GM18511 (cell line): Measurements from ENCODE around the gene NFATC3.

Experiments
- ATAC-seq: cut with Tn5 transposase; IDR thresholded peaks from one replicate; pipeline ENCODE4 v1.9.1; 2021; ENCODE audit warnings: mild to moderate bottlenecking, moderate library complexity; ENCODE audit not compliant: unreplicated experiment

NFATC3 gene

DNA sequence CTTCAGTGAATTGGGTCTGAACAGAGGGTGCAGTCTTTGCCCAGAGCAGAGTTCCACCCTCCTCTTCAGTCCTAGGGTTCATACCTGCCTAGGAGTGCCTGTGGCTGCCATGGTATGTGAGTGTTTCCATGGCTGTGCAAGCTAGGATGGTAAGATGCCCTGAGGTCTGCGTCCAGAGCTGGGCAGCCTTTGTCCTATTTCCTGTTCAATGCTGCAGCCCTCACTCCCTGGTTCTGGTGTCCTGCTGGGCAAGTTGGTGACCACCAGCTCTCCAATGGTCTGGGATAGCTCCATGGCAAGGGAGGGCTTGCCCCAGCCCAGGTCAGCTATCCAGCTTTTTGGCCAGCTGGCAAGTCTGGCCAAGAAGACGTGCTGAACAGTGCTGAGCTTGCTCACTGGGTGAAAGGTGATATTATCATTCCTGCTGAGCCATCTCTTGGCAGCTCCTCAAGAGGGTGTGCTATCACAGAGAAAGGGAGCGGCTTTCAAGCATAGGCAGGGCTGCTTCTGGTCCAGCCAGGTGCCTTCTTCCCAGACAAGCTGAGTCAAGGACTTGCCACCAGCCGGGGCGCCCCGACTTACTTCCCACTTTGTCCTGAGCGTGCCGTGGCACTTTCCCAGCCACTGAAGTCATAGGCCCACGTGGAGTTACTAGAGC, 13.0 kb upstream of the NFATC3 start:
- ATAC-seq = no peak

DNA sequence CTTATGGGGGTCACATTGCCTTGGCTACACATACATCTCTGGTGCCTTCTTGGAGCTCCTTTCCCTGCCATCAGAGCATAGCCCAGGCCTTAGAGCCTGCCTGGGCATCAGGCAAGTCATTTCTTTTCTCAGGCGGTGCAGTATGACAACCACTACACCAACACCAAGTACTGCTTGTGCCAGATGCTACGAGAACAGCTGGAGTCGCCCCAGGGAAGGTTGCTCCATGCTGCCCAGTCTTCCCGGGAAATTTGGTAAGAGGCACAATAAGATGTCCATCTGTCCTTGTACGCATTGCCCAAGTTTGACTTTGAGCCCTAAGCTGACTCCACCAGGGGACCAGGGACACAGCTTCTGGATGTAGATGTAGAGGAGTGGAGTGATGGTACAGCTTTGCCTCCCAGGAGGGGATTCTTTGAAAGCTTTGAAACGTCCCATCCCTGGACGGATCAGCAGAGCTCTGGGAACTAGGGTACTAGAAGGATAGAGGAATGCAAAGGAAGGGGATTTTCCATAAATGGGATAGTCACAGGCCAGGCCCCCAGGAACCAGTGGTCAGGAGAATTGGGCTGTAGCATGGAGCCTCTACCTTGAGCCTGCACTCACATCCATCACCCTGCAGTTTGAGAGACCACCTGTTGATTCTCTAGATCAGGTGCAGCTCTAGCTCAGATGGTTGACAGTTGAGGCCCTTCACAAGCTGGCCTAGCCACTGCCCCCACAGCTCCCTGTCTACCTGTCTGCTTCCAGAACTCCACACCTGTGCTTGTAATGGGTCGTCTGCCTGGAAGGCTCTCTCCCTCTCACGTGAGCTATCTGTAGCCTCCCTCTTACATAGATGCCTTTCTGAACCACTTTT, 11.0 kb upstream of the NFATC3 start:
- ATAC-seq = peak; percentile 7

DNA sequence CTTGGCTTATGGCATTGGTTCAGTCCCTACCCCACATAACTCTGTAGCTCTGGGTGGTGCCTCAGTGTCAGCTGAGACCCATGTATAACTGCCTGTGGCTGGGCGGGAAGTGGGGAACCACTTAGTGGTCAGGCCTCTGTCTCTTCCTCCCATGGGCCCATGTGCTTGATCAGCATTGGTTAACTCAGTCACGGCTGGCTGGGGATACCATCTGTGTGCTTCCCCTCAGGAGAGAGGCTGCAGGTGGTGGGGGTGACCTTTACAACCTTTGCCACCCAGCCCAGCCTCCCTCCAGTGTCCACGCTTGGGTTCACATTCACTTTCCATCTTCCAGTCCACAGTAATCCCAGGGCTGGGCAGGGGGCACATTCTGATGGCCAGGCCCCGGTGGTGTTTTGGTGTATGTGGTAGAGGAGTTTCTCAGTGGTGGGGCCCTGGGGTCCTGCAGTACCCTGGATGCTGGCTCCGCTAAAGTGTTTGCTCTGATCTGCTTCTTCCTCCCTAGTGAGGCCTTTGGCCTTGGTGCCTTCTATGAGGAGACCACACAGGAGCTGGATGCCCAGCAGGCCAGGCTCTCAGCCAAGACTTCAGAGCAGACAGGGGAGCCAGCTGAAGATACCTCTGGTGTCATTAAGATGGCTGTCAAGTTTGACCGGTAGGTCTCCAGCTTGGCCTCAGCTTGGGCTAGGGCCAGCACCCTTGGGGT, 10.2 kb upstream of the NFATC3 start:
- ATAC-seq = peak; percentile 89

DNA sequence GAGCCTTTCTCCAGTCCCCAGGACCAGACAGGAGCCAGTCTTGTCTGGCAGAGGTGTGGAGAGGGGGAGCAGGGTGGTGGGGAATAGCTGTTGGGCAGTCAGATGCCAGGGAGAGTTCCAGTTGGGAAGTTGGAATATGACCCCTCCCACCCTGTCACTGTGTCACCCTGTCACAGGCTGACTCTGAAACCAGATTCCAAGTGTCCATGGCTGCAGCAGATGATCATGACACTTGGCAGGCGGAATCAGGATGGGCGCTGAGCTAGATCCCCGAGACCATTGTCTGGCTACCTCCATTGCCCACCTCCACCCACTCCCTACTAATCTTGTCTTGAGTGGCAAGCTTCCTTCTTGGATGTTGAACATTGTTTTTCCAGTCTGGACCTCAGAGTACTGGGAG, 9.2 kb upstream of the NFATC3 start:
- no peak for ATAC-seq

DNA sequence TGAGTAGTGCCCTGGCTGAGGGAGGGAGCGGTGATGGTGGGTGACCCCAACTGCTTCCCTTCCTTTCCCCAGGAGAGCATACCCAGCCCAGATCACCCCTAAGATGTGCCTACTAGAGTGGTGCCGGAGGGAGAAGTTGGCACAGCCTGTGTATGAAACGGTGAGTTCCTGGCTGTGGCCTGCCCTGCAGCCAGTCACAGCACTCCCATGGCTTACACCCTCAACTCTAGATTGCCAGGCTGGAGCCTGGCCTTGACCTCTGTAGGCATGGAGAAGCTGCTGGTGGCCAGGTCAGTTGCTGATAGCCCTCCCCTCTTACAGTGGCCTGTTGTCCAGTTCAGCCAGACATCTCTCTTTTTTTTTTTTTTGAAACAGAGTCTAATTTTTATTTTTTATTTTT, 8.6 kb upstream of the NFATC3 start:
- no peak for ATAC-seq

DNA sequence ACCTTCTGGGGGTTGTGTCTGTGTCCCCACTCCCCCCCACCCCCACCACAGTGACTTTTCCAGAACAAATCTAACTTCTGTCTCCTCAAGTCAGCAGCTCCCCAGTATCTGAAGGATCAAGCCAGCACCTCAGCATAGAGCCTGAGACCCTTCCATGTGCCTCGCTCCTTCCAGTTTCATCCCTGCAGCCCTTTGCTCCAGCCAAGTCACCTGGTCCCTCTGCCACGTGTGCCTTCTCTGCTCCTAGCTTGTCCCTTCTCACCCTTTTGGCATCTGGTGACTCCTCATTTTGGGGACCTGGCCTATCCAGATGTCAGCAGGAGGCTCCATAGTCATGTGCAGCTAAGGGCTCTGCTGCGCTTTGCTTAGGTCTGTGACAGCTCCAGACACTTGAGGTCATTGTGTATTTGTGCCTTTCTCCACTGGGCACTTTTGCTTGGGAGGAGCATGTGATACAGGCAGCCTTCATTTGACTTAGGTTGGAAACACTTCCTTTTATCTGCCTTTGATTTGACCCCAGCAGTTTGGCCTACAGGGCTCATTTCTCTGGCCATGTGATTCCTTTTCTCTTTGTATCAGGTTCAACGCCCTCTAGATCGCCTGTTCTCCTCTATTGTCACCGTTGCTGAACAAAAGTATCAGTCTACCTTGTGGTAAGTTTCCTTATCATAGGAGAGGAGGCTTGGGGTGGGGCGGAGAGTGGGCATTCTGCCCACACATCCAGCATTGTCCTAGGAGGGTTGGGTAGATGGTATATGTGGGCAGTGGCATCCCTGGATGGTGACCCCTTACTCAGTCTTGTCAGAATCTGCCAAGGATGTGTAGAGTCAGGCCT, 7.1 kb upstream of the NFATC3 start:
- ATAC-seq = no peak

DNA sequence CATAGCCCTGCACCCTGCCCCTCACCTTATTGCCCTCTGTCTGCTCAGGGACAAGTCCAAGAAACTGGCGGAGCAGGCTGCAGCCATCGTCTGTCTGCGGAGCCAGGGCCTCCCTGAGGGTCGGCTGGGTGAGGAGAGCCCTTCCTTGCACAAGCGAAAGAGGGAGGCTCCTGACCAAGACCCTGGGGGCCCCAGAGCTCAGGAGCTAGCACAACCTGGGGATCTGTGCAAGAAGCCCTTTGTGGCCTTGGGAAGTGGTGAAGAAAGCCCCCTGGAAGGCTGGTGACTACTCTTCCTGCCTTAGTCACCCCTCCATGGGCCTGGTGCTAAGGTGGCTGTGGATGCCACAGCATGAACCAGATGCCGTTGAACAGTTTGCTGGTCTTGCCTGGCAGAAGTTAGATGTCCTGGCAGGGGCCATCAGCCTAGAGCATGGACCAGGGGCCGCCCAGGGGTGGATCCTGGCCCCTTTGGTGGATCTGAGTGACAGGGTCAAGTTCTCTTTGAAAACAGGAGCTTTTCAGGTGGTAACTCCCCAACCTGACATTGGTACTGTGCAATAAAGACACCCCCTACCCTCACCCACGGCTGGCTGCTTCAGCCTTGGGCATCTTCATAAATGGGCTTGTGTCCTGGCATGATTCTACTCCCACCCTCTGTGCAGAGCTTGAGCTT, 6.3 kb upstream of the NFATC3 start:
- no peak for ATAC-seq

DNA sequence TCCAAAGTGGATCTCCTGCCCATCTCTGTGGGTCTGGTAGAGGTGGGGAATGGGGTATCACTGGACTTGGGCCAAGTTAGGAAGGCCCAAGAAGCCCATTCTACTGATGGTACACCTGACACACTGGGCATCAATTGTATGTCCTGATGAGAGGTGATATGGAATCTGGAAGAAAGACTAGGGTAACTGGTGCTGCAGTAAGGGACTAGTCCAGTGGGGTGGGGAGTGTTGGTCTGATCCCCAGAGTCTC, 5.9 kb upstream of the NFATC3 start:
- no peak for ATAC-seq

DNA sequence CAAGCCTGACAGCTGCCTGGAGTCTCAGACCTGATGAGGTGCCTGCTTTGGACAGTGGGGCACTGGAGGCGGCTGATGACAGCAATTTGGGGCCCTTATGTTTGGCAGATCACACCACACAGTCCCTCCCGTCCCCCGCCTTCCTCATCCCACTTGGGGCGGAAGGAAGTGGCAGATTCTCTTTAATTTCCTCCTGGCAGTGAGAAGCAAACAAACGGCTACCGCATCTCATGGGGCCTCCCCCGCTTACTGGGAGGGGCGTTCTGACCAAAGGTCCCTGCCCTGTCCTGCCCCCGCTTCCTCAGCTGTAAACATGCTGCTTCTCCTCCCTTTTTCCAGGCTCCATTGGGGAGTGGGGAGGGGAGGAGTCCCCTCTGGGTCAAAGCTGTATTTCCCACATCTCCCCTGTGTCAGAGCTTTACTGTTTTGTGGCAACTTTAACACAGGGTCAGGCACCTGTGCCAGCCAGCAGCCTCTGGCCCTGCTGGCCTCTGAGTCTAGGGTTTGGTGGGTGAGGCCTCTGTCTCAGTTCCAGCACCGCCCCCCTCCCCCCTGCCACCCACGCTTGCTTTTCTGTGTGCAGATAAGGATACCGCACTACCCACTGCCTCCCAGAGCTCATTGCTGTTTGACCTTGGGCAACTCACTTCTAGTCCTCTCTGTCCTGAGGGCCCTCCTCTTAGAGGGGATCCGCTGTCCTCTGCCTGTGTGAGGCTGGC, 5.4 kb upstream of the NFATC3 start:
- no peak for ATAC-seq

DNA sequence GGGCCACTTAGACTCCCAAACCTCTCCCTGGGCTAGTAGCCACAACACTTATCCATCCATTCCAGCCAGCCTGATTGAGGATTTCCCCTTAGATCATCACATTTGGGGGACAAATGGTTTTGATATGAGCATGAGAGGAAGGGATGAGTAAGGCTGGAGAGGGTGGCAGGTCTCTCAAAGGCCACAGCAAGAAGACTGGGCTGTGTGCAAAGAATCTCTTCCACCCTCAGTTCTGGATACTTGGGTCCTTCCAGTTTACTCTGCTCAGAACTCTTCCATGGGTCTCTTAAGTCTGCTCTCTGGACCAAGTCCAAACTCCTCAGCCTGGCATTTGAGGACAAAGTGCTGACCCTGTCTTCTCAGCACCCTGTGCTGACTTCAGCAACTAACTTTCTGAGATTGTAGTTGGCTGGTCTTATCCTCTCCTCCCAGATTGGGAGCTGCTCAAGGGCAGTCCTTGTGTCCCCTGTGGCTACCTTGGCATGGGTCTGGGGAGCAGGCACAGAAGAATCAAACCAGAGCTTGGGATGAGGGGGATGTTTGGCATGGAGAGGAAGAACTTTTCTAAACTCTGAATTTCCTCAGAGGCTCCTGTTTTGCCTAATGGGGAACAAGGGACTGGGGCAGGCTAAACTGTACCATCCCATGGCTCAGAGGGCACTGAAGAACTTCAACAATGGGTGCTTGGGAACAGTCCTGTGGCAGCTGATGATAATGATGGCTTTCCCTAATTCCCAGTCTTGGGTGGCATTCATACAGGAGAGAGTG, 3.1 kb upstream of the NFATC3 start:
- no peak for ATAC-seq

DNA sequence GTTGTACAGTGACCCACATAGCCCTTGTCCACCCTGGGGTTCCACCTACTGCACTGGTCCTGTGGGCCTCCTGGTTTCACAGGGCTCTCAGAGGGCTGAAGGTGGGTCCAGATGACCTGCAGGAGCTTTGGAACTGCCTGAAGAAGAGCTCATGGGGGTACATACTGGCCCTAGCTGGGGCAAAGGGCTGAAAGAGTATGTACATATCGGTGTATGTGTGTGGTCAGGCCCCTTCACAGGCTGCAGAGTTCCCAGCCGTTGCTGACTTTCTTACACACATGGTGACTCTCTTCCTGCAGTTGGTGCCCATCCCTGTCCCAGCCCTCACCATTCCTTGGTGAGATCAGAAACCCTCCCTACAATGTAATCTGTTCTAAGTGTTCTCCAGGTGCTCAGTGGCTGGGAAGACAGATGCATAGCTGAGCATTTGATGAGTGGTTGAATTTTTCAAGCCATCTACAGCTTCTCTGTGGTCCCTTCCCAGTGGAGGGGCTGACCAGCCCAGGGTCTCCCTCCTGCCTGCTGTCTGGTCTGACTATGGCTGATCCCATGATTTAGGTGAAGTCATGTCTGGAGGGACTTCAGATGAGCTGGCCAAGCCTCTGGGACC, 2.4 kb upstream of the NFATC3 start:
- no peak for ATAC-seq

DNA sequence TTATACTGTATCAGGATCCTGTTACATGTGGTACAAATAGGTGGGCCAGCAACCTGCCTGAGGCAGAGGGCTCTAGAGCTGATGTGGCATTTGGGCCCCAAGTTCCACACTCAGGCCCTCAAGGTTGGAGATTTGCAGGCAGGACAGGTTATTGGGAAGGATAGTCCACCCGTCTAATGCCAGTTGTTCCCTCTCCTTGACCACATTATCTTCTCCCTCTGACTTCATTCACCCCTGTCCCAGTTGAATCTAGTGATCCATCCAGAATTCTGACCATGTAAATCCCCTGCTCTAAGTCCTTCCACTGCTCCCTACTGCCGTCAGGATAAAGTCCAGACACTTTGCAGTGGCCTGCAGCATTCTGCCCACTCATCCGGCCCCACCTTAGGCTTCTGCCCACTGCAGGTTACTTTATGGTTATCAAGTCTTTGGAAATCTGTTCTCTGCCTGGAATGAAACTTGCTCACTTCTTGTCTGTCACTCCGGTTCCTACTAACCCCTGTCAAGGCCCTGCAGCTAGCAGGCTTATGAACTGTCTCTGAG, 1.9 kb upstream of the NFATC3 start:
- no peak for ATAC-seq

DNA sequence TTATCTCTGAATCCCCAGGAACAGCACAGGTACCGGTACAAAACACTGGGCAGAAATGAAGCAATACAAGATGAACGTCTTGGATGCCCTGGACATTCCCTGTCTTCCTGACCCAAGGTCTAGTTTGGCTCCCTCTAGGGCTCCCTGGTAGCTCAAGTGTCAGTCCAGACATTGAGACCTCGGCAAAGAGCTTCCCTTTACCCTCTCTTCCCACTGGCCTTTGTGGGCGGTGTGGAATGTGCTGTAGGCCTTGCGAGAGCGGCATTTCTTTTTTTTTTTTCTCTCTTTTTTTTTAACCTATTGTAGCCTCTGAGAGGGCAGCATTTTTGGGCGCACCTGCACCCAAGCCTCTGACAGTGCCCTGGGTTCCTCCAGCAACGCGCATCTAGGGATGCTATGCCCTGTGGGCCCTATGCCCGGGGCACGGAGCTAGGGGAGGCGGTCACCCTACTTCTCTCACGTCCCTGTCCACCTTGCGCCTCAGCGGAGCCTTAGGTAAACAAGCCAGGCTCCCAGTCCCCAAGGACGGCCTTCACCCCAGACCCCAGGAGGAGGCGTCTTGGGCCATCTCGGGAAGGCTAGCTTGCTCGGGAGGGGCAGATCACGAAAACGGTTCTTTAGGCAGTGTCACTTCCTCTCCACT, 1.2 kb upstream of the NFATC3 start:
- ATAC-seq = no peak

DNA sequence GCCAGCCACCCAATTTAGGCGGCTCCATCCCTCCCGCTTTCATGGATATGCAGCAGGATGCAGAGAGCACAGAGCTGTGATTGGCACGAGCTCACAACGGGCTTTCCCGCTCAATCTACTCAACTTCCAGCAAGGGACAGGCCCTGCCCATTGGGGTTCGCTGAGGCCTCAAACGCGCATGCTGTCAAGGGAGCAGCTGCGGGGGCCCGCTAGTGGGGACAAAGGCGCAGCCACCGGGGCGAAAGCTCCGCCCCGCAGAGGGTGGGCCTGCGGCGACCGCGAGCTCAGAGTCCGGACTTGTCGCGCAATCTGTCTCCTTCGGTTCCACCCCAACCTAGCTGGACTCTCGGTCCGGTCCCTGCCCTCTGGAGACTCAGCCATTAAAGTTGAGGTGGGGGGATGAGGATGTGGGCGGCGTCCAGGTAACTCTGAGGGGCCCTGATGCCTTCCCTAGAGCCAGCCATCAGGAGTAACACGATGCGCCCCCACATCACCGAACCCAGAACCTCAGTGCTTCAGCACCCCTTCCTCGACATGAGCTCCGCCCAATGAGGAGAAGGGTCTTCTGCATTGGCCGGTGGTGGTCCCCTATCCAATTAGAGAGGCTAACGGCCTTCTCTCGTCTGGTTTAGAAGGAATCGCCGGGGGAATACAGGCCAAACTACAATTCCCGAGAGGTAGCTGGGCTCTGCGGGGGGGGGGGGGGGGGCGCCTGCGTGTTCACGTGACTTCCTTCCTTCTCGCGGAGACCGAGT, 489 bp upstream of the NFATC3 start:
- ATAC-seq = peak; percentile 68

DNA sequence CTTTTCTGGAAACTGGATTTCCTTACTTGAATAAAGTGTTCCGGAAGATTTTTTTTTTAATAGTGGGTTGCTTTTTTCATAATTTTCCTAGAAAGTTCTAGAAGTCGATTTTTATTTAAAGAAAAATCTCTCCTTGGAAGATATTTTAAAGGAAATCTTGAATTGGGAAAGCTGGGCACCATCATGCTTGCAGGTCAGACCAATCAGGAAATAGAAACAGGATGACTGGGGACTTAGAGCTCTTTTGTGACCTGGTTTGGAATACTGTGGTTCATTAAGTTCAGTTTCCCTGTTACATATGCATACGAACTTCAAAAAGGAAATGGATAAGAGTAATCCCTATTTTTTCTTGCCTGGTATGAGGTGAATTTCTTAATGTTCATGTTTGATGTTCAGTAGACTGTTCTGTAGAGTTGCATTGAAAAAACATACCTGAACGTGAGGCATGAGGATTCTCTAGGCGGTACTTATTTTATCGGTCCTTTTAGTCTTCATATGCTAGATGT, 1.2 kb downstream of the NFATC3 start:
- no peak for ATAC-seq

DNA sequence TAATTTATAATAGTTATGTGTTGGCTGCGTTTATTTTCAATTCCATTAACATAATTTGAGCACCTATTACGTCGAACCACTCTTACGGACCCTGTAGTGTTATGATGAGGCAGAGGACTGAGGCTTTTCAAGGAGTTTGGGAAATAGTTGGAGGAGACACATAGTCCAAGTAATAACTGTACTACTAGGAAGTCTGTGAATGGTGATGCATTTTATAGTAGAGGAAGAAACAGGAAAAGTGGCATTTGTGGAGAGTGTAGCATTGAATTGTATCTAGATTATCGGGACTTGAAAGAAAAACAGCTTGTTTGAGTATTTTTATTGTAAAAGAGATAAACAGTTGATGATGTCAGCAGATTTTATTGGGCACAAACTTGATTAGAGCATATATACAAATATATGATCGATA, 1.7 kb downstream of the NFATC3 start:
- ATAC-seq = no peak

DNA sequence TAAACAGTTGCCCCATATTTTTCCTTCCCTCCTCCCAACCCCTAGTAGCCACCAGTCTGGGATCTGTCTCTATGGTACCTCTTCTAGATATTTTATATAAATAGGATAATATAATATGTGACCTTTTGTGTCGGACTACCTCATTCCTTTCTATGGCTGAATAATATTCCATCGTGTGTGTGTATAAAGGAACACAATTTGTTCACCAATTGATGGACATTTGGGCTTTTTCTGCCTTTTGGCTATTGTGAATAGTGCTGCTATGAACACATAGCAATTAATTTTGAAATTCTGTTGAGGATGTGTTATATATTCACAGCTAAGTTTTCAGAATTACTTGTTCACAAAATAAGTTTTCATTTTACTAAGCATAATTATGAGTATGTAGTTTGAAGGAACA, 2.5 kb downstream of the NFATC3 start:
- ATAC-seq = no peak
